DOHH2 (cell line): ENCODE results near the gene PTPRN2.

Source experiments
- EZH2phosphoT487 ChIP-seq: fragments of 200-600 bp; sonication (generic); IDR thresholded peaks from 2 replicates; pipeline ENCODE4 v1.6.1; 2017; ENCODE audit warnings: borderline replicate concordance, mild to moderate bottlenecking, antibody characterized with exemption, low read length, moderate library complexity, mixed read lengths
- TF ChIP-seq, protein P1 (sequence below): fragments of 200-600 bp; sonication (generic); IDR thresholded peaks from one replicate; pipeline ENCODE4 v1.5.1; 2014; ENCODE audit warnings: antibody characterized with exemption, mild to moderate bottlenecking, low read depth, low read length; ENCODE audit not compliant: poor library complexity, severe bottlenecking

DNA sequence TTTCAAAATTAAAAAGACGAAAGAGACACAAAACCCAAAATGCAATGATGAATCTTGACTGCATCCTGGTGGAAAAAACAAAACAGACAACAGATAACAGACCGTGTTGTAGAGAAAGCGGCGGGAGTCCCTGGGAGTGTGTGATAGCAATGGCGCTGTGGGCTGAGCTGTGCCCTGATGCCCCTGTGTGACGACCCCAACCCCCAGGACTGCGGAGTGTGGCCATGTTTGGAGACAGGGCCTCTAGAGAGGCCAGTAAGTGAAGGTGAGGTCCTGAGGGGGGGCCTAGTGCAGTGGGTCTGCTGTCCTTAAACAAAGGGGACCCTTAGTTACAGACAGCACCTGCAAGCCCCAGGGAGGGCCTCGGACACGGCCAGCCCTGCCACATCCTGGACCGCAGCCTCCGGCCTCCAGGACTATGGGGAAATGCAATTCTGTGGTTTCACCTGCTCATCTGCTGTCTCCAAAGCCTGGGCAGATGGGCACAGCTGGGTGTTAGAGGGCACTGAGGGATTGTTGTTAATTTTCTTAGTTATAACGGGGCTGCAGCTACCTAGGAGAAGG is 973.1 kb downstream of the PTPRN2 start:
- TF ChIP-seq, protein P1, sequence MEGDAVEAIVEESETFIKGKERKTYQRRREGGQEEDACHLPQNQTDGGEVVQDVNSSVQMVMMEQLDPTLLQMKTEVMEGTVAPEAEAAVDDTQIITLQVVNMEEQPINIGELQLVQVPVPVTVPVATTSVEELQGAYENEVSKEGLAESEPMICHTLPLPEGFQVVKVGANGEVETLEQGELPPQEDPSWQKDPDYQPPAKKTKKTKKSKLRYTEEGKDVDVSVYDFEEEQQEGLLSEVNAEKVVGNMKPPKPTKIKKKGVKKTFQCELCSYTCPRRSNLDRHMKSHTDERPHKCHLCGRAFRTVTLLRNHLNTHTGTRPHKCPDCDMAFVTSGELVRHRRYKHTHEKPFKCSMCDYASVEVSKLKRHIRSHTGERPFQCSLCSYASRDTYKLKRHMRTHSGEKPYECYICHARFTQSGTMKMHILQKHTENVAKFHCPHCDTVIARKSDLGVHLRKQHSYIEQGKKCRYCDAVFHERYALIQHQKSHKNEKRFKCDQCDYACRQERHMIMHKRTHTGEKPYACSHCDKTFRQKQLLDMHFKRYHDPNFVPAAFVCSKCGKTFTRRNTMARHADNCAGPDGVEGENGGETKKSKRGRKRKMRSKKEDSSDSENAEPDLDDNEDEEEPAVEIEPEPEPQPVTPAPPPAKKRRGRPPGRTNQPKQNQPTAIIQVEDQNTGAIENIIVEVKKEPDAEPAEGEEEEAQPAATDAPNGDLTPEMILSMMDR: no peak
- no peak for TF ChIP-seq EZH2phosphoT487
